ENCODE results near the gene ZNF497. TPM values are rescaled to one million over a fixed set of nuclear protein-coding genes. Genes with fewer than 3 reads are reported as not detected.
A peak's percentile ranks its signal among the peaks of the same experiment; 100 is the strongest.

Gene ZNF497
- polyA plus RNA-seq, 1 of the 3 experiments (the other 2 are of a cell fraction), result 1.1 TPM

GRCh38 chr19:58368561-58369360 lies 6.2 kb upstream of the ZNF497 start:
- Histone ChIP-seq H3K79me2 (ENCODE audit: insufficient read depth) (no peaks in the 10 kb centered on the region), H3K4me1 (ENCODE audit: control insufficient read depth in 1 of 2, insufficient read depth in 2 of 2, low read depth in 1 of 2, low read length in 1 of 2) (no peaks in the 10 kb centered on the region), H3K4me3 (ENCODE audit: low read depth in 2 of 2, low read length in 1 of 2) (no peak overlapping the region), H3K36me3 (replicated peaks in 1 of 2; ENCODE audit: control insufficient read depth in 1 of 2, insufficient read depth in 2 of 2, low read length in 1 of 2) (no peaks in the 10 kb centered on the region), H3K27ac (ENCODE audit: low read depth in 2 of 2, low read length in 1 of 2) (no peak overlapping the region), H3K27me3 (ENCODE audit: insufficient read depth) (no peaks in the 10 kb centered on the region), H3K9me3 (no peaks in the 10 kb centered on the region), H3K9ac (no peak overlapping the region), H3F3A (replicated peaks; ENCODE audit: insufficient read depth) (peaks cover 6% of the 10 kb centered on the region), H4K20me1 (ENCODE audit: insufficient read depth) (no peaks in the 10 kb centered on the region), H3K9me2 (no peaks in the 10 kb centered on the region), H2AFZ (ENCODE audit: low read depth) (no peak overlapping the region), H3K4me2 (no peak overlapping the region)
- TF ChIP-seq MXI1 (IDR thresholded peaks at IDR 0.05; ENCODE audit: low read depth, low read length), result no peak
- no peak for TF ChIP-seq FOXJ3 (CRISPR knock-in tag; IDR thresholded peaks at IDR 0.05)
- DNase-seq, result peak; percentile 27
- CTCF ChIA-PET, result no interaction called here
- WGBS (ENCODE audit: low lambda C conversion rate), result 96% methylated on average over 17 of the region's 68 CpGs
- POLR2A ChIA-PET, result interaction anchor here (0.7 to 1.2 kb wide), 2 partner anchors 9 to 16 kb away, joined by 3 read pairs; no protein-coding TSS in a partner anchor

DNA sequence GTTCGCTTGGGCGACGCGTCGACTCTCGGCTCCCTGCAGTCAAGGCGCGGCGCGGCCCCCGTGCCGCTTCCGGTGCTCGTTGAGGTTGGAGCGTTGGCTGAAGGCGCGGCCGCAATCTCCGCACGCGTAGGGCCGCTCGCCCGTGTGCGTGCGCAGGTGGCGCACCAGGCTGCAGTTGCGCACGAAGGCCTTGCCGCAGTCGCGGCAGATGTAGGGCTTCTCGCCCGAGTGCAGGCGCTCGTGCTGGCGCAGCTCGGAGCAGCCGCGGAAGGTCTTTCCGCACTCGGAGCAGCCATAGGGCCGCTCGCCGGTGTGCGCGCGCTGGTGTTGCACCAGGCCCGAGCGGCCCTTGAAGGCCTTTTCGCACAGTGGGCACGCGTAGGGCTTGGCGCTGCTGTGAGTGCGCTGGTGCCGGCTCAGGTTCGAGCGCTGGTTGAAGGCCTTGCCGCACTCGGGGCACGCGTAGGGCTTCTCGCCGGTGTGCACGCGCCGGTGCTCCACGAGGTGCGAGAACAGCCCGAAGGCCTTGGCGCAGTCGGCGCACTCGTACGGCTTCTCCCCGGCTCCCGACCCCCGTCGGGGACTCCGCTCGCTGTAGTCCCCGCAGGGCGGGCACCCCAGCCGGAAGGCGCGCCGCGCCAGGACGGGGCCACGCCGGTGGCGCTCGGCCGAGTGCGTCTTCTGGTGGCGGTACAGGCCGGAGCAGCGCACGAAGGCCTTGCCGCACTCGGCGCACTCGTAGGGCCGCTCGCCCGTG lies 5.3 kb upstream of the ZNF497 start:
- no peaks in the 10 kb centered on the region for H3K27me3 ChIP-seq (ENCODE audit: insufficient read depth)
- CTCF ChIA-PET, result interaction anchor here (1.2 kb wide), 1 partner anchor 10 kb away, joined by 3 read pairs; no protein-coding TSS in a partner anchor
- no peak overlapping the region for H3K4me3 ChIP-seq (ENCODE audit: low read depth in 2 of 2, low read length in 1 of 2)
- H3K36me3 ChIP-seq (replicated peaks in 1 of 2; ENCODE audit: control insufficient read depth in 1 of 2, insufficient read depth in 2 of 2, low read length in 1 of 2), result no peaks in the 10 kb centered on the region
- H2AFZ ChIP-seq (ENCODE audit: low read depth), result no peak overlapping the region
- no peaks in the 10 kb centered on the region for H3K79me2 ChIP-seq (ENCODE audit: insufficient read depth)
- no peaks in the 10 kb centered on the region for H3K4me1 ChIP-seq (ENCODE audit: control insufficient read depth in 1 of 2, insufficient read depth in 2 of 2, low read depth in 1 of 2, low read length in 1 of 2)
- H3K27ac ChIP-seq (ENCODE audit: low read depth in 2 of 2, low read length in 1 of 2), result no peak overlapping the region
- H3F3A ChIP-seq (replicated peaks; ENCODE audit: insufficient read depth), result peaks cover 6% of the 10 kb centered on the region
- no peaks in the 10 kb centered on the region for H4K20me1 ChIP-seq (ENCODE audit: insufficient read depth)
- TF ChIP-seq TEAD4 (IDR thresholded peaks at IDR 0.05; ENCODE audit: borderline replicate concordance, insufficient read depth) (no peak), FOXJ3 (CRISPR knock-in tag; IDR thresholded peaks at IDR 0.05) (no peak), TAF1 (IDR thresholded peaks at IDR 0.05; ENCODE audit: borderline replicate concordance, low read depth, low read length) (no peak), GATA2 (CRISPR knock-in tag; IDR thresholded peaks at IDR 0.05) (no peak), GABPA (IDR thresholded peaks at IDR 0.05; ENCODE audit: low read depth) (no peak), FOXM1 (IDR thresholded peaks at IDR 0.05; ENCODE audit: low read depth) (no peak), RCOR1 (IDR thresholded peaks at IDR 0.05; ENCODE audit: low read length) (no peak), NFIC (IDR thresholded peaks at IDR 0.05; ENCODE audit: borderline replicate concordance) (no peak), CHD2 (IDR thresholded peaks at IDR 0.05; ENCODE audit: low read length, partially characterized antibody) (no peak), NRF1 (IDR thresholded peaks at IDR 0.05; ENCODE audit: low read depth, low read length) (no peak), RFX5 (IDR thresholded peaks at IDR 0.05; ENCODE audit: low read length) (no peak), PBX3 (IDR thresholded peaks at IDR 0.05) (no peak)
- TF ChIP-seq, protein P1, sequence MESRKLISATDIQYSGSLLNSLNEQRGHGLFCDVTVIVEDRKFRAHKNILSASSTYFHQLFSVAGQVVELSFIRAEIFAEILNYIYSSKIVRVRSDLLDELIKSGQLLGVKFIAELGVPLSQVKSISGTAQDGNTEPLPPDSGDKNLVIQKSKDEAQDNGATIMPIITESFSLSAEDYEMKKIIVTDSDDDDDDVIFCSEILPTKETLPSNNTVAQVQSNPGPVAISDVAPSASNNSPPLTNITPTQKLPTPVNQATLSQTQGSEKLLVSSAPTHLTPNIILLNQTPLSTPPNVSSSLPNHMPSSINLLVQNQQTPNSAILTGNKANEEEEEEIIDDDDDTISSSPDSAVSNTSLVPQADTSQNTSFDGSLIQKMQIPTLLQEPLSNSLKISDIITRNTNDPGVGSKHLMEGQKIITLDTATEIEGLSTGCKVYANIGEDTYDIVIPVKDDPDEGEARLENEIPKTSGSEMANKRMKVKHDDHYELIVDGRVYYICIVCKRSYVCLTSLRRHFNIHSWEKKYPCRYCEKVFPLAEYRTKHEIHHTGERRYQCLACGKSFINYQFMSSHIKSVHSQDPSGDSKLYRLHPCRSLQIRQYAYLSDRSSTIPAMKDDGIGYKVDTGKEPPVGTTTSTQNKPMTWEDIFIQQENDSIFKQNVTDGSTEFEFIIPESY (IDR thresholded peaks at IDR 0.05; ENCODE audit: borderline replicate concordance, low read depth), result no peak
- TF ChIP-seq, protein P2, sequence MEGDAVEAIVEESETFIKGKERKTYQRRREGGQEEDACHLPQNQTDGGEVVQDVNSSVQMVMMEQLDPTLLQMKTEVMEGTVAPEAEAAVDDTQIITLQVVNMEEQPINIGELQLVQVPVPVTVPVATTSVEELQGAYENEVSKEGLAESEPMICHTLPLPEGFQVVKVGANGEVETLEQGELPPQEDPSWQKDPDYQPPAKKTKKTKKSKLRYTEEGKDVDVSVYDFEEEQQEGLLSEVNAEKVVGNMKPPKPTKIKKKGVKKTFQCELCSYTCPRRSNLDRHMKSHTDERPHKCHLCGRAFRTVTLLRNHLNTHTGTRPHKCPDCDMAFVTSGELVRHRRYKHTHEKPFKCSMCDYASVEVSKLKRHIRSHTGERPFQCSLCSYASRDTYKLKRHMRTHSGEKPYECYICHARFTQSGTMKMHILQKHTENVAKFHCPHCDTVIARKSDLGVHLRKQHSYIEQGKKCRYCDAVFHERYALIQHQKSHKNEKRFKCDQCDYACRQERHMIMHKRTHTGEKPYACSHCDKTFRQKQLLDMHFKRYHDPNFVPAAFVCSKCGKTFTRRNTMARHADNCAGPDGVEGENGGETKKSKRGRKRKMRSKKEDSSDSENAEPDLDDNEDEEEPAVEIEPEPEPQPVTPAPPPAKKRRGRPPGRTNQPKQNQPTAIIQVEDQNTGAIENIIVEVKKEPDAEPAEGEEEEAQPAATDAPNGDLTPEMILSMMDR (IDR thresholded peaks at IDR 0.05), result no peak
- no peaks in the 10 kb centered on the region for H3K9me2 ChIP-seq
- no peak overlapping the region for H3K9ac ChIP-seq
- DNase-seq, result peak; percentile 15
- H3K9me3 ChIP-seq, result no peaks in the 10 kb centered on the region
- H3K4me2 ChIP-seq, result no peak overlapping the region
- POLR2A ChIA-PET, result no interaction called here
- WGBS (ENCODE audit: low lambda C conversion rate), result 96% methylated on average over 47 of the region's 106 CpGs

Data from SK-N-SH (cell line).